ENCODE measurements around the gene DUSP18.
"Not testable (repeated sequence)": the region's sequence is repeated elsewhere in the genome, so short reads cannot be mapped to it uniquely, and the experiment has no call there.

Gene DUSP18

DNA sequence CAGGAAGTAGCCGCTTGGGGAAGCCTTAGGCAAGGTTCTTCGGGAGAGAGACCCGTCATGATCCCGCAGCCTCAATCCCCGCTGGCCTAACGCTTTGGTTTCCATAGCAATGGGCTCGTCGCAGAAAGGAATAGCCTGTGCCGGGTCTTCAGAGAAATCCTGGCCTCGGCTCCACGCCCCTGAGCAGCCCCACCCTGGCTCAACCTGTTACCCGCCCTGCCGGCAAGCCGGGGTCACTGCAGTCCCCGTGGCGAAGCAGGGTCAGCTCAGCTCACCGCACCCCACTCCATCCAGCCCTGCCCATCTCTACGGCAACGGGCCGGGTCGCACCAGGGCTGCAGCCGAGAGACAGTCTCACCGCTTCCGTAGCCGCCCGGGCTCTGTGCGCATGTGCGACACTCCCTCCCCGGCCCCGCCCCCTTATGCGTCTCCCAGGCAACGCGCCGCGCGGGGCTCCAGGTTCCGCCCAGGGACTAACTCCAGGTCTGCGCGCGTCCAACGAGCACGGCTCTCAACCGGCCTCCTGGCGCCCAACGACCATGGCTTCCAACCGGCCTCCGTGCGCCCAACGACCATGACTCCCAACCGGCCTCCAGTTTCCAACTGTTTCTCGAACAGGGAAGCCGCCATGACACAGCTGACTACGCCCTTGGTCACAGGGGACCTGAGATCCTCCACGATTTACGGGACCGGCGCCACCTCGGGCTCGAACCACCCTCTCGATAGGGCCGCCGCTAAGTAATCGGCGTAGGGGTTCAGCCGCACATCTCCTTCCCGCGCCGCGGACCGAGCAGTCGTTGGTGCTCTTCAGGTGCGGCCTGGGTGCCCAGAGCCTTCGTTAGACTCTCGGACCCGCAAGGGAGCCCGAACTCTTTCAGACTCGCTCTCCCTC, at the start of gene DUSP18:
TSS of gene DUSP18 (minus strand) at position 382 of the 892 bp plus-strand sequence. CDS start 3,872 bp downstream, outside the sequence.
- Histone ChIP-seq H3K27me3 (replicated peaks; ENCODE audit: control insufficient read depth, insufficient read depth, low read length) (no peaks in the 10 kb centered on the region), H3K4me3 (ENCODE audit: low read length) (peak within 1 kb of the TSS; percentile 88), H3K9me3 (ENCODE audit: control insufficient read depth, low read length) (no peaks in the 10 kb centered on the region), H3K4me1 (ENCODE audit: control insufficient read depth, insufficient read depth, low read length) (peaks cover 6% of the 10 kb centered on the region), H3K36me3 (ENCODE audit: control insufficient read depth, insufficient read depth, low read length, severe bottlenecking) (peaks cover 9% of the 10 kb centered on the region), H3K9ac (ENCODE audit: low read length) (peak within 1 kb of the TSS; percentile 81)
- peak; percentile 96 for DNase-seq (ENCODE audit: low read depth)

DNA sequence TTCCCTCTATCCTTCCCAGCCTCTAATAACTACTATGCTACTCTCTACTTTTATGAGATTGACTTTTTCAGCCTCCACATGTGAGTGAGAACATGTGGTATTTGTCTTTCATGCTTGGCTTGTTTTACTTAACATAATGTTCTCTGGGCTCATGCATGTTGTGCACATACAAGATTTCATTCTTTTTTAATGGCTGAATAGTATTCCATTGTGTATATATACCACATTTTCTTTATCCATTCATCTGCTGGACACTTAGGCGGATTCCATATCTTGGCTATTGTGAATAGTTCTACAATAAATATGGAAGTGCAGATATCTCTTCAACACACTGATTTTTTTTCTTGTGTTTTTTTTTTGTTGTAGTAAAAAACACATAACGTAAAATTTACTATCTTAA, 46.4 kb upstream of the DUSP18 start:
- peaks cover 15% of the 10 kb centered on the region for H3K4me1 ChIP-seq (ENCODE audit: control insufficient read depth, insufficient read depth, low read length)
- H3K27me3 ChIP-seq (replicated peaks; ENCODE audit: control insufficient read depth, insufficient read depth, low read length), result no peaks in the 10 kb centered on the region
- H3K9me3 ChIP-seq (ENCODE audit: control insufficient read depth, low read length), result no peaks in the 10 kb centered on the region
- no peaks in the 10 kb centered on the region for H3K36me3 ChIP-seq (ENCODE audit: control insufficient read depth, insufficient read depth, low read length, severe bottlenecking)
- H3K9ac ChIP-seq (ENCODE audit: low read length), result no peak overlapping the region
- DNase-seq (ENCODE audit: low read depth), result no peak
- no peak overlapping the region for H3K4me3 ChIP-seq (ENCODE audit: low read length)

DNA sequence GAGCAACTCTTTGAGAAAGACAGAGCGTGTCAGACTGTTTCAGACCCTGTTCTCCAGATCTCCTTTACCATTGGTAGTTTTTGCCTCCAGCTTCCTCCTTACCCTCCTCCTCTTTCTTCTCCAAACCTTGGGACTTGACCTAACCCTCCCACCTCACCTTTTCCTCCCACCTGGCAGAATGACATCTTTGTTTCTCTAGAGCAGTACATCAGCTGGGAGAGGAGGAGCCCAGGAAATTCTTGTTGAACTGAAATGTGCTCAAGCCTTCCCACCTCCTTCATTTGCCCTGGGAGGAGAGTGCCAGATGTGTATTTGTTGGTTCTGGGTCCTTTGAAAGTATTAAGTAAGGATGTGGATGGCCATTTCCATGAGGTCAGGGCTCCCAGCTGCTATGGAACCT, 44.4 kb upstream of the DUSP18 start:
- no peaks in the 10 kb centered on the region for H3K27me3 ChIP-seq (replicated peaks; ENCODE audit: control insufficient read depth, insufficient read depth, low read length)
- no peaks in the 10 kb centered on the region for H3K36me3 ChIP-seq (ENCODE audit: control insufficient read depth, insufficient read depth, low read length, severe bottlenecking)
- H3K4me1 ChIP-seq (ENCODE audit: control insufficient read depth, insufficient read depth, low read length), result peaks cover 6% of the 10 kb centered on the region
- no peak overlapping the region for H3K4me3 ChIP-seq (ENCODE audit: low read length)
- H3K9ac ChIP-seq (ENCODE audit: low read length), result no peak overlapping the region
- no peak for DNase-seq (ENCODE audit: low read depth)
- no peaks in the 10 kb centered on the region for H3K9me3 ChIP-seq (ENCODE audit: control insufficient read depth, low read length)

DNA sequence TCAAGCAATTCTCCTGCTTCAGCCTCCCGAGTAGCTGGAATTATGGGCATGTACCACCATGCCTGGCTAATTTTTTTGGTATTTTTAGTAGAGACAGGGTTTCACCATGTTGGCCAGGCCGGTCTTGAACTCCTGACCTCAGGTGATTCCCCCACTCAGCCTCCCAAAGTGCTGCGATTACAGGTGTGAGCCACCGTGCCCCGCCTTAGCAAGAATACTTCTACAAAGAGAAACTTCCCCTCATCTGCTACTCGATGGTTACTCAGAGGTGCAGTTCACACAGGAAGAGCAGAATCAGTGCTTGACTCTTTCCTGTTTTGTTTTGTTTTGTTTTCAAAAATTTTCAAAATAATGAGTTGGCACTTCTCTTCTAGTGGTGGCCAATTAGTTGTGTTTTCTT, 42.3 kb upstream of the DUSP18 start:
- not testable (repeated sequence) for DNase-seq (ENCODE audit: low read depth); H3K9ac ChIP-seq (ENCODE audit: low read length); H3K9me3 ChIP-seq (ENCODE audit: control insufficient read depth, low read length); H3K36me3 ChIP-seq (ENCODE audit: control insufficient read depth, insufficient read depth, low read length, severe bottlenecking); H3K4me3 ChIP-seq (ENCODE audit: low read length); H3K27me3 ChIP-seq (replicated peaks; ENCODE audit: control insufficient read depth, insufficient read depth, low read length)
- H3K4me1 ChIP-seq (ENCODE audit: control insufficient read depth, insufficient read depth, low read length), result peaks cover 16% of the 10 kb centered on the region

DNA sequence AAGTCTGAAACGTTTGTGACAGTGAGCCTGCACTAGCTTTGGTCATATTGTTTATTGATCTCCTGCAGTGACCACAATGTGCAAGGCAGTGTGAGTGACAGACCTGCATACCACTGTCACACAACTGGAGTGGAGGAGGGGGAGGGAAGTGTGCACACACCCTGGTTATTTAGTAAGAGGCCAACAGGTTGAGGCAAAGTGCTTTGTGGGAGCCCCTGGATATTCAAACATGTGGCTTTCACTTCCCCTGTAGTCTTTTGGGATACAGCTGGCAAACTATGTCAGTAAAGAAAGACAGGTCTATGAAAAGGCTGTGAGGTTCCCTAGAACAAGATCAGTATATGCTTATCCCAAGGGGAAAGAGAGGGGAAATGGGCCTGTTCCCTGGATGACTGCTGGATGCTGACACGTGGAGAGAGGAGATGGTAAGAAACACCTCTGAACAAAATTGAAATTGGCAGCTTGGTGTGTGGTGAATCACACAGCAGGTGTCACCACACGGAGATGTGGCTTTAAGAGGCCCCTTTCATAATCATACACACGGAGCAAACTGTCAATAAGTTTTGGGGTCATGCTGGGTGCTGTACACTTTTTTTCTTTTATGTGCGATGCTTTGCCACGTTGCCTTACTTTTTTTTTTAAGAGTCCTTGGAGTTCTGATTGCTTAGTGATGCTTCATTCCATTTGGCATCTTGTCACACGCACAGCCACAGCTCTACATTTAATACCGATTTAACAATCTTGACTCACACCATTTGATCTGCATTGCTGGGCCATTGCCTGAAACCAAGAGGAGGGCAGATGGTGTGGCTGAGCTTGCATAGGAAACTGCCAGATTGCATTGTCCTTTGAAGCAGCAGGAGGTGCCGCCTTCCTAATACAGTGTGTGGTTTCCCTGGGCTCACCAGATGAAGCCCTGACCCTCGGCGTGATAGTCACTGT, 38.3 kb upstream of the DUSP18 start:
- DNase-seq (ENCODE audit: low read depth), result peak; percentile 54
- Histone ChIP-seq H3K4me3 (ENCODE audit: low read length) (no peak overlapping the region), H3K9ac (ENCODE audit: low read length) (no peak overlapping the region), H3K4me1 (ENCODE audit: control insufficient read depth, insufficient read depth, low read length) (peaks cover 26% of the 10 kb centered on the region), H3K27me3 (replicated peaks; ENCODE audit: control insufficient read depth, insufficient read depth, low read length) (no peaks in the 10 kb centered on the region), H3K36me3 (ENCODE audit: control insufficient read depth, insufficient read depth, low read length, severe bottlenecking) (no peaks in the 10 kb centered on the region), H3K9me3 (ENCODE audit: control insufficient read depth, low read length) (no peaks in the 10 kb centered on the region)

DNA sequence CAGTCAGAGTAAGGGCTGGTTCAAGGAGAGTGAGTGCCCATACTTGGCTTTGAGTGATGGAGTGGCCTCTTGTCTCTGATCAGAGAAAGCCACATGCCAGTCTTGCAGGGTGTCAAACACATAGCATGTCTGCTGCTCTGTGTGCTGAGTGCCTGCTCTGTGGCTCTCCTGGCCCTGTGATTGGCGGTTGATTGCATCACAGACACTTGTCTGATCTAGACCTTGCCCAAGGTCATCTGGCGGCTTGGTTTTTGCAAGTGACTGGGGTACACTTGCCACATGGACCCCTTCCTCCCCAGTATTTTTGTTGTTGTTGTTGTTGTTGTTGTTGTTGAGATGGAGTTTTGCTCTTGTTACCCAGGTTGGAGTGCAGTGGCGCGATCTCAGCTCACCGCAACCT, 37.3 kb upstream of the DUSP18 start:
- H3K9me3 ChIP-seq (ENCODE audit: control insufficient read depth, low read length), result no peaks in the 10 kb centered on the region
- H3K36me3 ChIP-seq (ENCODE audit: control insufficient read depth, insufficient read depth, low read length, severe bottlenecking), result no peaks in the 10 kb centered on the region
- H3K4me3 ChIP-seq (ENCODE audit: low read length), result no peak overlapping the region
- peaks cover 26% of the 10 kb centered on the region for H3K4me1 ChIP-seq (ENCODE audit: control insufficient read depth, insufficient read depth, low read length)
- no peak overlapping the region for H3K9ac ChIP-seq (ENCODE audit: low read length)
- no peak for DNase-seq (ENCODE audit: low read depth)
- no peaks in the 10 kb centered on the region for H3K27me3 ChIP-seq (replicated peaks; ENCODE audit: control insufficient read depth, insufficient read depth, low read length)

DNA sequence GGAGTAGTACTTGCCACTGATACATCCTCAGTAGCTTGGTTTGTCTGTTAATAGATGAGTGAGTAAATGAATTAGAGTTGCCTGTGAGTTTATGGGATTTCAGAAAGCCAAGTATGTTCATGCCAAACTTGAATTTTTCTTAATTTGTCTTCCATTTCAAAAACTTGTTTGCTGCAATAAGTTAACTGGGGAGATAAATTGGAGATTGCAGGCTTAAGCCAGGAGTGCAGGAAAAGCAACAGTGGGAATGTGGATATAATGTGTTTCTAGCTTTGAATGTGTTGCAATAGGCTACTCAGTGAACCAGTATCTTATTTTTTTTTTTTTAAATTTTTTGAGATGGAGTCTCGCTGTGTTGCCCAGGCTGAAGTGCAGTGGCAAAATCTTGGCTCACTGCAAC, 35.2 kb upstream of the DUSP18 start:
- DNase-seq (ENCODE audit: low read depth), result peak; percentile 11
- Histone ChIP-seq H3K9ac (ENCODE audit: low read length) (no peak overlapping the region), H3K9me3 (ENCODE audit: control insufficient read depth, low read length) (no peaks in the 10 kb centered on the region), H3K4me3 (ENCODE audit: low read length) (no peak overlapping the region), H3K27me3 (replicated peaks; ENCODE audit: control insufficient read depth, insufficient read depth, low read length) (no peaks in the 10 kb centered on the region), H3K4me1 (ENCODE audit: control insufficient read depth, insufficient read depth, low read length) (peaks cover 38% of the 10 kb centered on the region), H3K36me3 (ENCODE audit: control insufficient read depth, insufficient read depth, low read length, severe bottlenecking) (no peaks in the 10 kb centered on the region)

DNA sequence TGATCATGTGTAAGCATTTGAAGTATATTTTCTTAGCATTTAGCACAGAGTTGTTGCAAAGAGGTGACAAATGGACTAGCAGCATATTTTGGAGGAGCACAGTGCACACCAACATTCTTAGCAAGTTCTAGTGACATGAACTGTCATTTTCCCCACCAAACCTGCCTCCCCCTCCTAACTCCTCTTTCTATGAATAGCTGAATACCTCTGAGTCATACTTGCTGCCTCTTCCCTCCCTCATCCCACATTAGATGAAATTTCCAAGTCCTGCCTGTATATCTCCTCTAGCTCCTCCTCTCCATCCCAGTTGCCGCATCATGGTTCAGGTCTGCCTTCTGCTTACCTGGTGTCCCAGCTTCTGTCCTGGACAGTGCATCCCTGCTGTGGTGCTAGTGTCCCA, 34.2 kb upstream of the DUSP18 start:
- no peaks in the 10 kb centered on the region for H3K36me3 ChIP-seq (ENCODE audit: control insufficient read depth, insufficient read depth, low read length, severe bottlenecking)
- DNase-seq (ENCODE audit: low read depth), result peak; percentile 24
- H3K9ac ChIP-seq (ENCODE audit: low read length), result no peak overlapping the region
- H3K27me3 ChIP-seq (replicated peaks; ENCODE audit: control insufficient read depth, insufficient read depth, low read length), result no peaks in the 10 kb centered on the region
- H3K4me1 ChIP-seq (ENCODE audit: control insufficient read depth, insufficient read depth, low read length), result peaks cover 37% of the 10 kb centered on the region
- no peak overlapping the region for H3K4me3 ChIP-seq (ENCODE audit: low read length)
- H3K9me3 ChIP-seq (ENCODE audit: control insufficient read depth, low read length), result no peaks in the 10 kb centered on the region

DNA sequence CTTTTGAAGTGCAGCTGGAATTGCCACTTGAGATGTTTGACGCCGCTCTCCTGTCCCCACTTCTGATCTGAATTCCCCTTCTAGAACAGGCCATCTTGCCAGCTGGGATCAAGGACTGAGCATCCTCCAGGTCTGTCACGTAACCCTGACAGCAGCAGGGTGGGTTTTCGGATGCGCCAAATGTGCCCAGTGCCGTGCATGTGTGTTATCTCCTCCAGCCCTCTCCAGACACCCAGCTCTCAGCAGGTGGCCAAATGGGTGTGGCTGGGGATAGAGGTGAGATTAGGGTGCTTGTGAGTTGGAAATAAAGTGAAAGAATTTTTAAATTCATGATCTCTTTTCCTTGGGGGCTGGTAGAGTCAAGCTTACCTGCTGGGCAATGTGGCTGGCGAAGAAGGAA, 30.3 kb upstream of the DUSP18 start:
- H3K27me3 ChIP-seq (replicated peaks; ENCODE audit: control insufficient read depth, insufficient read depth, low read length), result no peaks in the 10 kb centered on the region
- no peaks in the 10 kb centered on the region for H3K9me3 ChIP-seq (ENCODE audit: control insufficient read depth, low read length)

DNA sequence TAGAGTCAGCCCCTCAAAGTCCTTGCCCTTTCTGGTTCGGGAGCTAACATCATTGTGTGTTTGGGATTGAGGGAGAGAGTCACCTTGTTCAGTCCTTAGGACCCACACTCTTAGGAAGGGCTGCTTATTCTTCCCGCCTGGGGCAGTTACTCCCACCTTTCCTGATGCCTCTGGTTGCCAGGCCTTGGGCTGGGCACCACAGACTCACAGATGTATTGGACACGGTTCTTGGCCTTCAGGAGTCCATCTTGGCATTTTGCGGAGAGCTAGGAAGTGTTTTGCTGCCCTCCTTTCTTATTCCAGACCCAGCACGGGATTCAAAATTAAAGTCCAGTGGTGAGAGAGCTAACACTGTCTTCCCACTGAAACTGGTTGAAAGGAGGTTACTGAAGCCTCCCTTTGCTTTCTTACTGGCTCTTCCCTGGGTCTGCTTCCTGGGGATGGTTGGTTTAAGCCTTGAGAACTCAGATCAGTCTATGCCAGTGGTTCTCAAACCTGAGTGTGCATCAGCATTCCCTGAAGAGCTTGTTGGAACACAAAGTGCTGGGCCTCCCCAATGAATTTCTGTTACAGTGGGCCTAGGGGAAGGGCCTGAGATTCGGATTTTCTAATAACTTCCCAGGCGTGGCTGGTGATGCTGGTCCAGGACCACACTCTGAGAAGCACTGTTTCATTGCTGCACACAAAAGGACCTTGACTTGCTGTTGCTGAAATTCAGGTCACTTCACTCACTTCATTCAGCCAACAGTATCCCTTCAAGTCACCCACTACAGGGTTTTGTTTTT, 28.4 kb upstream of the DUSP18 start:
- DNase-seq (ENCODE audit: low read depth), result no peak
- Histone ChIP-seq H3K4me1 (ENCODE audit: control insufficient read depth, insufficient read depth, low read length) (peaks cover 17% of the 10 kb centered on the region), H3K4me3 (ENCODE audit: low read length) (no peak overlapping the region), H3K27me3 (replicated peaks; ENCODE audit: control insufficient read depth, insufficient read depth, low read length) (no peaks in the 10 kb centered on the region), H3K9ac (ENCODE audit: low read length) (no peak overlapping the region), H3K9me3 (ENCODE audit: control insufficient read depth, low read length) (no peaks in the 10 kb centered on the region), H3K36me3 (ENCODE audit: control insufficient read depth, insufficient read depth, low read length, severe bottlenecking) (no peaks in the 10 kb centered on the region)

More for the DNA sequence above, 30.3 kb upstream of the DUSP18 start:
- H3K36me3 ChIP-seq (ENCODE audit: control insufficient read depth, insufficient read depth, low read length, severe bottlenecking), result no peaks in the 10 kb centered on the region
- DNase-seq (ENCODE audit: low read depth), result no peak
- H3K4me1 ChIP-seq (ENCODE audit: control insufficient read depth, insufficient read depth, low read length), result peaks cover 27% of the 10 kb centered on the region
- no peak overlapping the region for H3K9ac ChIP-seq (ENCODE audit: low read length)
- no peak overlapping the region for H3K4me3 ChIP-seq (ENCODE audit: low read length)
